Myocyte (in vitro differentiated cells): Measurements from ENCODE around the gene THOP1. TPM values are rescaled to one million over a fixed set of nuclear protein-coding genes. Genes with fewer than 3 reads are reported as not detected.
"Not testable (repeated sequence)": the region's sequence is repeated elsewhere in the genome, so short reads cannot be mapped to it uniquely, and the experiment has no call there.

ENCODE experiments used
- DNase-seq: peaks from one replicate; pipeline ENCODE4 v3.0.0-alpha.2; 2012; ENCODE audit warnings: low read depth
- total RNA-seq: library from RNA; depleted of rRNA; stranded (reverse); fragments of >200 nt; gene quantifications from 2 replicates; pipeline ENCODE4 v1.2.3, GENCODE V29; 2014

The THOP1 gene
- total RNA-seq, 1 donor from 2014 or later, result 102 TPM

GRCh38 chr19:2815191-2815614 lies 29.9 kb downstream of the THOP1 start:
- DNase-seq, result no peak

- no peak for DNase-seq
Observed at GRCh38 chr19:2815923-2816322, 30.6 kb downstream of the THOP1 start.

GRCh38 chr19:2816641-2817040 lies 31.3 kb downstream of the THOP1 start:
- DNase-seq, result no peak

- not testable (repeated sequence) for DNase-seq
Observed at GRCh38 chr19:2817237-2817829, 32.0 kb downstream of the THOP1 start.

- DNase-seq, result peak; percentile 93
Observed at GRCh38 chr19:2819540-2820111, 34.3 kb downstream of the THOP1 start, which contains the start of gene ZNF554. Gene ZNF554 (plus strand): TSS chr19:2819868. CDS start chr19:2820072, 204 bp downstream.

GRCh38 chr19:2820112-2820702 lies 34.9 kb downstream of the THOP1 start:
- DNase-seq, result peak; percentile 13

- DNase-seq, result no peak
Observed at GRCh38 chr19:2822846-2823245, 37.5 kb downstream of the THOP1 start.

- no peak for DNase-seq
Observed at GRCh38 chr19:2823646-2824045, 38.3 kb downstream of the THOP1 start.

- DNase-seq, result no peak
Observed at GRCh38 chr19:2824129-2824528, 38.8 kb downstream of the THOP1 start.

- DNase-seq, result no peak
Observed at GRCh38 chr19:2827022-2827421, 41.7 kb downstream of the THOP1 start.

GRCh38 chr19:2827840-2828489 lies 42.7 kb downstream of the THOP1 start:
- DNase-seq, result peak; percentile 9

- no peak for DNase-seq
Observed at GRCh38 chr19:2834294-2834871, 49.1 kb downstream of the THOP1 start.

- no peak for DNase-seq
Observed at GRCh38 chr19:2837430-2837829, 52.1 kb downstream of the THOP1 start.

GRCh38 chr19:2840794-2841791 lies 55.8 kb downstream of the THOP1 start, which contains the start of gene ZNF555:
Gene ZNF555 (plus strand): TSS chr19:2841475. CDS start chr19:2841573, 98 bp downstream.
- DNase-seq, result peak; percentile 100

- DNase-seq, result no peak
Observed at GRCh38 chr19:2841855-2842574, 56.7 kb downstream of the THOP1 start.

GRCh38 chr19:2845107-2845506 lies 59.8 kb downstream of the THOP1 start:
- no peak for DNase-seq

GRCh38 chr19:2846180-2846894 lies 61.0 kb downstream of the THOP1 start:
- peak; percentile 92 for DNase-seq

GRCh38 chr19:2847507-2847906 lies 62.2 kb downstream of the THOP1 start:
- peak; percentile 12 for DNase-seq

GRCh38 chr19:2848616-2849015 lies 63.3 kb downstream of the THOP1 start:
- peak; percentile 98 for DNase-seq
